GM19025 (cell line): ENCODE results near the gene GATA1.

ENCODE experiments used
- ATAC-seq: cut with Tn5 transposase; IDR thresholded peaks from one replicate; pipeline ENCODE4 v1.9.1; 2021; ENCODE audit warnings: mild to moderate bottlenecking, low read depth, moderate library complexity; ENCODE audit not compliant: unreplicated experiment

The GATA1 gene

GRCh38 chrX:48839686-48840085 is 53.3 kb downstream of the GATA1 start:
- ATAC-seq, result no peak
